H1 (cell line): ENCODE results near the gene CMIP. TPM values are rescaled to one million over a fixed set of nuclear protein-coding genes. Genes with fewer than 3 reads are reported as not detected.

Source experiments
- BCL11A ChIP-seq, 2 experiments: IDR thresholded peaks; one replicate each; pipeline ENCODE4 v1.6.1; 2011; ENCODE audit warnings: low read depth in 2 of 2, low read length in 2 of 2, mild to moderate bottlenecking in 2 of 2
- CBX8 ChIP-seq: fragments of 300-800, 300-1000 bp; sonication (generic); IDR thresholded peaks from 2 replicates; pipeline ENCODE4 v1.7.1; 2016; ENCODE audit warnings: low read depth, low read length, borderline replicate concordance
- CTBP2 ChIP-seq: IDR thresholded peaks from 2 replicates; pipeline ENCODE4 v1.7.0; 2011; ENCODE audit warnings: borderline replicate concordance, mild to moderate bottlenecking, moderate library complexity, mixed read lengths, low read length; ENCODE audit not compliant: insufficient read depth, insufficient read length
- GABPA ChIP-seq: IDR thresholded peaks from 2 replicates; pipeline ENCODE4 v1.6.1; 2011; ENCODE audit warnings: mild to moderate bottlenecking, low read length, moderate library complexity, borderline replicate concordance; ENCODE audit not compliant: insufficient read depth
- KDM1A ChIP-seq: fragments of 200-600, 300-600 bp; sonication (generic); IDR thresholded peaks from 2 replicates; pipeline ENCODE4 v1.7.1; 2016; ENCODE audit warnings: mild to moderate bottlenecking, low read length, borderline replicate concordance
- NRF1 ChIP-seq: IDR thresholded peaks from 2 replicates; pipeline ENCODE4 v1.6.1; 2011; ENCODE audit warnings: mild to moderate bottlenecking, low read depth, low read length, improper control_type of control experiment
- RBBP5 ChIP-seq: IDR thresholded peaks from 2 replicates; pipeline ENCODE4 v1.7.1; 2012; ENCODE audit warnings: low read depth, mild to moderate bottlenecking, inconsistent platforms, low read length, moderate library complexity, borderline replicate concordance
- SIN3A ChIP-seq, 2 experiments: IDR thresholded peaks in 1 of 2; conservative IDR thresholded peaks in 1 of 2; 2 replicates each; pipeline ENCODE4 v1.6.1; 2011 to 2012; ENCODE audit warnings: low read length in 2 of 2, improper control_type of control experiment in 1 of 2, low read depth in 1 of 2, mild to moderate bottlenecking in 1 of 2
- SP1 ChIP-seq: IDR thresholded peaks from 2 replicates; pipeline ENCODE4 v1.6.1; 2011; ENCODE audit warnings: low read depth, low read length
- polyA plus RNA-seq, 7 experiments: library from polyadenylated mRNA; depleted of rRNA in 3 of 7; stranded (reverse) in 5 of 7; unstranded in 2 of 7; fragments of >200 nt in 5 of 7; fragments of 200-250 nt in 2 of 7; gene quantifications; 1 replicate in 5 of 7; 2 replicates in 1 of 7; 4 replicates in 1 of 7; pipeline versions ENCODE4 v1.2.1 to v1.2.3, GENCODE V29; 2011 to 2013; ENCODE audit warnings: missing spikeins in 2 of 7, mixed read lengths in 2 of 7
- total RNA-seq: library from RNA; stranded (reverse); fragmentation: NEBNext Ultra II Directional; extraction: Animal tissue kit (Norgen Biotek cat#: 25700); gene quantifications from 2 replicates; pipeline ENCODE4 v1.2.1, GENCODE V29; 2021
- TF ChIP-seq, protein P1 (sequence below): fragments of 300-600 bp; sonication (generic); IDR thresholded peaks from 2 replicates; pipeline ENCODE4 v1.7.1; 2012; ENCODE audit warnings: low read length, moderate library complexity, mild to moderate bottlenecking, inconsistent platforms; ENCODE audit not compliant: insufficient replicate concordance
- TF ChIP-seq, protein P2 (sequence below): IDR thresholded peaks from 2 replicates; pipeline ENCODE4 v1.6.1; 2012; ENCODE audit warnings: inconsistent platforms

The CMIP gene
- total and polyA plus RNA-seq, 2 of the 8 experiments (the other 6 are each of a cell fraction or from before 2014, with no cell fraction given), result 7.9 to 53.2 TPM

DNA sequence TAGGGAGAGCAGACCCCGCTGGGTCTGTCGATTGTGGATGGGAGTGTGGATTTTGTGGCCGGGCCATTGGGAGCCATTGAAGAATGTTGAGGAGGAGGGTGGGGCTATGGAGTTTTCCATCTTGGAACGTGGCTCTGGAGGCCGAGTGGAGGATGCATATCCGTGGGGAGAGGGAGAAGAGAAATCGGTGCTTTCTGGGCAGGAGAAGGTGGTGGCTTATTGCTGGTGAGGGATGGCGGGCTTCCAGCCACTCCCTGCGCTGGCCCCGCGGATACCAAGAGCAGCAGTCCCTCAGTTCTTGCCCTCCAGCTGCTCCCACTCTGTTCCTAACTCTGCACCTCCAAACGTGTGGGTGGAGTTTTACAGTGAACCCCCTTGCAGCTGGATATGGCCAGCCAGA lies 162.4 kb downstream of the CMIP start (continued):
- TF ChIP-seq, protein P1, sequence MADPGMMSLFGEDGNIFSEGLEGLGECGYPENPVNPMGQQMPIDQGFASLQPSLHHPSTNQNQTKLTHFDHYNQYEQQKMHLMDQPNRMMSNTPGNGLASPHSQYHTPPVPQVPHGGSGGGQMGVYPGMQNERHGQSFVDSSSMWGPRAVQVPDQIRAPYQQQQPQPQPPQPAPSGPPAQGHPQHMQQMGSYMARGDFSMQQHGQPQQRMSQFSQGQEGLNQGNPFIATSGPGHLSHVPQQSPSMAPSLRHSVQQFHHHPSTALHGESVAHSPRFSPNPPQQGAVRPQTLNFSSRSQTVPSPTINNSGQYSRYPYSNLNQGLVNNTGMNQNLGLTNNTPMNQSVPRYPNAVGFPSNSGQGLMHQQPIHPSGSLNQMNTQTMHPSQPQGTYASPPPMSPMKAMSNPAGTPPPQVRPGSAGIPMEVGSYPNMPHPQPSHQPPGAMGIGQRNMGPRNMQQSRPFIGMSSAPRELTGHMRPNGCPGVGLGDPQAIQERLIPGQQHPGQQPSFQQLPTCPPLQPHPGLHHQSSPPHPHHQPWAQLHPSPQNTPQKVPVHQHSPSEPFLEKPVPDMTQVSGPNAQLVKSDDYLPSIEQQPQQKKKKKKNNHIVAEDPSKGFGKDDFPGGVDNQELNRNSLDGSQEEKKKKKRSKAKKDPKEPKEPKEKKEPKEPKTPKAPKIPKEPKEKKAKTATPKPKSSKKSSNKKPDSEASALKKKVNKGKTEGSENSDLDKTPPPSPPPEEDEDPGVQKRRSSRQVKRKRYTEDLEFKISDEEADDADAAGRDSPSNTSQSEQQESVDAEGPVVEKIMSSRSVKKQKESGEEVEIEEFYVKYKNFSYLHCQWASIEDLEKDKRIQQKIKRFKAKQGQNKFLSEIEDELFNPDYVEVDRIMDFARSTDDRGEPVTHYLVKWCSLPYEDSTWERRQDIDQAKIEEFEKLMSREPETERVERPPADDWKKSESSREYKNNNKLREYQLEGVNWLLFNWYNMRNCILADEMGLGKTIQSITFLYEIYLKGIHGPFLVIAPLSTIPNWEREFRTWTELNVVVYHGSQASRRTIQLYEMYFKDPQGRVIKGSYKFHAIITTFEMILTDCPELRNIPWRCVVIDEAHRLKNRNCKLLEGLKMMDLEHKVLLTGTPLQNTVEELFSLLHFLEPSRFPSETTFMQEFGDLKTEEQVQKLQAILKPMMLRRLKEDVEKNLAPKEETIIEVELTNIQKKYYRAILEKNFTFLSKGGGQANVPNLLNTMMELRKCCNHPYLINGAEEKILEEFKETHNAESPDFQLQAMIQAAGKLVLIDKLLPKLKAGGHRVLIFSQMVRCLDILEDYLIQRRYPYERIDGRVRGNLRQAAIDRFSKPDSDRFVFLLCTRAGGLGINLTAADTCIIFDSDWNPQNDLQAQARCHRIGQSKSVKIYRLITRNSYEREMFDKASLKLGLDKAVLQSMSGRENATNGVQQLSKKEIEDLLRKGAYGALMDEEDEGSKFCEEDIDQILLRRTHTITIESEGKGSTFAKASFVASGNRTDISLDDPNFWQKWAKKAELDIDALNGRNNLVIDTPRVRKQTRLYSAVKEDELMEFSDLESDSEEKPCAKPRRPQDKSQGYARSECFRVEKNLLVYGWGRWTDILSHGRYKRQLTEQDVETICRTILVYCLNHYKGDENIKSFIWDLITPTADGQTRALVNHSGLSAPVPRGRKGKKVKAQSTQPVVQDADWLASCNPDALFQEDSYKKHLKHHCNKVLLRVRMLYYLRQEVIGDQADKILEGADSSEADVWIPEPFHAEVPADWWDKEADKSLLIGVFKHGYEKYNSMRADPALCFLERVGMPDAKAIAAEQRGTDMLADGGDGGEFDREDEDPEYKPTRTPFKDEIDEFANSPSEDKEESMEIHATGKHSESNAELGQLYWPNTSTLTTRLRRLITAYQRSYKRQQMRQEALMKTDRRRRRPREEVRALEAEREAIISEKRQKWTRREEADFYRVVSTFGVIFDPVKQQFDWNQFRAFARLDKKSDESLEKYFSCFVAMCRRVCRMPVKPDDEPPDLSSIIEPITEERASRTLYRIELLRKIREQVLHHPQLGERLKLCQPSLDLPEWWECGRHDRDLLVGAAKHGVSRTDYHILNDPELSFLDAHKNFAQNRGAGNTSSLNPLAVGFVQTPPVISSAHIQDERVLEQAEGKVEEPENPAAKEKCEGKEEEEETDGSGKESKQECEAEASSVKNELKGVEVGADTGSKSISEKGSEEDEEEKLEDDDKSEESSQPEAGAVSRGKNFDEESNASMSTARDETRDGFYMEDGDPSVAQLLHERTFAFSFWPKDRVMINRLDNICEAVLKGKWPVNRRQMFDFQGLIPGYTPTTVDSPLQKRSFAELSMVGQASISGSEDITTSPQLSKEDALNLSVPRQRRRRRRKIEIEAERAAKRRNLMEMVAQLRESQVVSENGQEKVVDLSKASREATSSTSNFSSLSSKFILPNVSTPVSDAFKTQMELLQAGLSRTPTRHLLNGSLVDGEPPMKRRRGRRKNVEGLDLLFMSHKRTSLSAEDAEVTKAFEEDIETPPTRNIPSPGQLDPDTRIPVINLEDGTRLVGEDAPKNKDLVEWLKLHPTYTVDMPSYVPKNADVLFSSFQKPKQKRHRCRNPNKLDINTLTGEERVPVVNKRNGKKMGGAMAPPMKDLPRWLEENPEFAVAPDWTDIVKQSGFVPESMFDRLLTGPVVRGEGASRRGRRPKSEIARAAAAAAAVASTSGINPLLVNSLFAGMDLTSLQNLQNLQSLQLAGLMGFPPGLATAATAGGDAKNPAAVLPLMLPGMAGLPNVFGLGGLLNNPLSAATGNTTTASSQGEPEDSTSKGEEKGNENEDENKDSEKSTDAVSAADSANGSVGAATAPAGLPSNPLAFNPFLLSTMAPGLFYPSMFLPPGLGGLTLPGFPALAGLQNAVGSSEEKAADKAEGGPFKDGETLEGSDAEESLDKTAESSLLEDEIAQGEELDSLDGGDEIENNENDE, result no peak
- no peak for TF ChIP-seq CTBP2
- no peak for TF ChIP-seq SIN3A (conservative IDR thresholded peaks at IDR 0.05 in 1 of 2, IDR thresholded peaks at IDR 0.05 in 1 of 2; ENCODE audit: low read depth in 1 of 2, low read length in 2 of 2)
- no peak for TF ChIP-seq CBX8
- TF ChIP-seq RBBP5, result no peak
- TF ChIP-seq SP1, result no peak
- TF ChIP-seq, protein P2, sequence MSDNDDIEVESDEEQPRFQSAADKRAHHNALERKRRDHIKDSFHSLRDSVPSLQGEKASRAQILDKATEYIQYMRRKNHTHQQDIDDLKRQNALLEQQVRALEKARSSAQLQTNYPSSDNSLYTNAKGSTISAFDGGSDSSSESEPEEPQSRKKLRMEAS, result no peak
- TF ChIP-seq NRF1, result no peak
- no peak for TF ChIP-seq BCL11A (IDR thresholded peaks at IDR 0.05; ENCODE audit: low read depth in 2 of 2, low read length in 2 of 2)
- no peak for TF ChIP-seq KDM1A
- TF ChIP-seq GABPA, result no peak
